Dedifferentiated amniotic fluid mesenchymal stem cell (primary cell): ENCODE measurements around the gene S100A1.

Source experiments
- DNase-seq: peaks from one replicate; pipeline ENCODE4 v3.0.0-alpha.2; 2016; ENCODE audit errors: extremely low spot score

The S100A1 gene

DNA sequence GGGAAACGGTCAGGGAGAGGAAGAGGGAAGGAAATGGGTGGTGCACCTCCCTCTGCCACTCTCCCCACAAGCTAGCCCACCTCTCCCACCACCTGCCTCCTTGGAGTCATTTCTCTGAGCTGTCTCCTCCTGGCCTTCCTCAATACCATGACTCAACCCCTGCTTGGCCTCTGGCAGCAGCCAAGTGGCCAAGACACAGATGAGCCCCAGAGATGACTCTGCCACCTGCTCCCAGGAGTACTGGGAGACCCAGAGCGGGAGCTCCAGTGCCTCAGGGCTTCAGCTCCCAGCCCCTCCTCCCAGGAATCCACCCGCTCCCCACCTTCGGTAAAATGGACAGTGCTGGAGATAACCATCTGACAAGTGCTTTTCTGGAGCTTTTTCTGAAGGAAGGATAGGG, 17.9 kb upstream of the S100A1 start:
- no peak for DNase-seq

DNA sequence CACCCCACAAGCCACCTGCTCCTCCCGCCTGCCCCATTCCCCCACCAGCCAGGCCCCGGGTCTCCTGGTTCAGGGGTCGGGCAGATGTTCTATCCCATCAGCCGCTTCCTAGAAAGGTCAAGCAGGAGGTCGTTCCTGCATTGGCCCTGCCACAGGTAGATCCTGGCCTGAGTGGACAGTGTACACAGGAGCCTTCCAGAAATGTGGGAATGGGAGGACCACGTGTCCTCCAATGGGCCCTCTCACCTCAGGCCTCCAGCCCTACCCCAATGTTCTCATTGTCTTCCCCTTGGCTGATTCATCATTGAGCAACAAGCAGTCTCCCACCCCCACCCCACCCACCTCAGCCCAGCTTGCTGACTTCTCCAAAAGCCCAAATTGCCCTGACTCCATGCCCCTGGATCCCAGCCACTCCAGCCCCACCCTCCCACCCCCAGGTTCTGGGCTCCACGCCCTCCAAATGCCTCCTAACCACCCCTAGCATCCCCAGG, 17.4 kb upstream of the S100A1 start:
- no peak for DNase-seq

DNA sequence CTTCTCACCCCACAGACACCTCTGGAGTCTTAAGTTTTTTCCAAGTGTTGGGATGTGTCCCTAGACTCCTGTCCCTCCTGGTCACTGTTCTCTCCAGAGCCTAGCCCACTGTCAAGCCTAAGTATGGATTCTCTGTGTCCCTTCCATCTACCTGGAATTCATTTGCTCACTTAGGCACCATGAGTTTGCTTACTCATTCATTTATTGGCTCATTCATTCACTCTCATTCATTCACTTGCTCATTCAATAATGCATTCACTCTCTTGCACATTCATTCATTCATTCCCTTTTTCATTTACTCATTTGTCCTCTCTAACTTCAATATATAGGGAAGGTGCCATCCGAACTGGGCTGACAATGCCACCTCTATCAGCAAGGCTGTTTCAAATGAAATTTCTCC, 16.9 kb upstream of the S100A1 start:
- no peak for DNase-seq

DNA sequence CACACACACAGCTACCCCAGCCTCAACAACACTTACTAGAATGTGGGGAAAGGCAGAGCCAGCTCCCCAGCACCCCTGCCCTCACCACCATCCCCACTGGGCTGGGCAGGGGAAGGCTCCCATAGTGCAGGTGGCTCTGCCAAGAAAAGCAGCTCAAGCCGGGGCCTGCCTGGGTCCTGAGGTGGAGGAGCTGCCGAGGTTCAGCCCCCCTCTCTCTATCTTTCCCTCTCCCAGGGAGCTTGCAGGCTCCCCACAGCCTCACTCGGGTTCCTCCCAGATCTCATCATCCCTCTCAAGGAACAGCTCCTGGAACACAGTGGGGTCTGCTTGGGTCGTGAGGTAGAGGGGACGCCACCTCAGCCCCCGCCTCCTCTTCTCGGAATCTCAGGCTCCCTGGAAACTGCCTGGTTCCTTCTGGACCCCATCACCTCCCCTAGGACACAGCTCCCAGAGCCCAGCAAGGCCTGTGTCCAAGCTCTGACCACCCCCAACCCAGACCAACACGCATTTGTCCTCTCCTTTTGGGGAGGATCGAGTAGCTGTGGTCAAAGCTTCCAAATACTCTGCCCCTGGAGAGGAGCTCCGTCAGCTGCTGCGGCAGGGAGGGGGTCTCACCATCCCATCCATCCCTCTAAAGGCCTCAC, 16.0 kb upstream of the S100A1 start:
- DNase-seq, result no peak

DNA sequence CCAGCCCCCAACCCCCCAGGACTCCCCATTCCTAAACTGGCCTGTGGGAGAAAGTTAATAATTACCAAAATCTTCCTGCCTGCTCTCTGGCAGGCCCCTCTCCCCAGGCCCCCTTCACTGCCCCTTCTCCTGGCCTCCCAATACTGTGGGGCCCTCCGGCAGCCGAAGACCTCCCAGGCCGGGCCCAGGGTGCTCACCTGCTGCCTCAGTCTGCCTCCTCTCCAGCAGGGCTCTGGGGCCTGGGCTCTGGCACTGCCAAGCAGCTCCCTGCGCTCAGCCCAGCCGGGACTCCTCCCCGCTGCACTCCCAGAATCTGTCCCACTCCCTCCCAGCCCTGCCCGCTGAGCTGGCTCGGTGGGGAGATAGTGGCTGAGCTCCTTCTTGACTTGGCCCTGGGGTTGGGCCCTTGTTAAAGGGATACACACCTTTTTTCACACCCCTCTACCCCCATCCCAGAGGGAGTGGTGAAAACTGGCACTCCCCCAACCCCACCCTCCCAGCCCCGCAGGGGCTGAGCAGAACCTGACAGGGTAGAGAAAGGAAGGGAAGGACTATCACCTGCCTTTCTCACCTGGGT, 15.4 kb upstream of the S100A1 start, which contains the start of gene S100A16:
Gene S100A16, minus strand, starts transcription at position 383 of the 577 bp plus-strand sequence. CDS start 4,986 bp downstream, outside the sequence.
- DNase-seq, result peak; percentile 57

DNA sequence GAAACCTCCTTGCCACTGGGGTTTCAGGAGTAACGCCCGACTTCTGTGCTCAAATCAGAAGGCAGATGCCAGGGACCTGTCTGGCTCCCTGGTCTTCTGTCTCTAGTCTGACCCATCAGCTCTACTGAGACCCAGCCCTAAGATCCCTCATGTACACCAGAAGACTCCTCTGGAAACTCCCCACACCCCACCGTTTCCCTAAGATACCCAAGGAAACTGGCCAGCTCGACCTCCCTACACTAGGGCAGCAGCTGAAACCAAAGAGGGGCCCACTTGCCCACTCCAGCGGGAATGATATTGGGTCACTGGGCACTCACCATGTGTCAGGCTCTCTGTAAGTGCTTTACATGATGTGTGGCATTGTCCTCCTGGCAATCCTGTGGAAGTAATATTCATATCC, 14.8 kb upstream of the S100A1 start:
- no peak for DNase-seq

DNA sequence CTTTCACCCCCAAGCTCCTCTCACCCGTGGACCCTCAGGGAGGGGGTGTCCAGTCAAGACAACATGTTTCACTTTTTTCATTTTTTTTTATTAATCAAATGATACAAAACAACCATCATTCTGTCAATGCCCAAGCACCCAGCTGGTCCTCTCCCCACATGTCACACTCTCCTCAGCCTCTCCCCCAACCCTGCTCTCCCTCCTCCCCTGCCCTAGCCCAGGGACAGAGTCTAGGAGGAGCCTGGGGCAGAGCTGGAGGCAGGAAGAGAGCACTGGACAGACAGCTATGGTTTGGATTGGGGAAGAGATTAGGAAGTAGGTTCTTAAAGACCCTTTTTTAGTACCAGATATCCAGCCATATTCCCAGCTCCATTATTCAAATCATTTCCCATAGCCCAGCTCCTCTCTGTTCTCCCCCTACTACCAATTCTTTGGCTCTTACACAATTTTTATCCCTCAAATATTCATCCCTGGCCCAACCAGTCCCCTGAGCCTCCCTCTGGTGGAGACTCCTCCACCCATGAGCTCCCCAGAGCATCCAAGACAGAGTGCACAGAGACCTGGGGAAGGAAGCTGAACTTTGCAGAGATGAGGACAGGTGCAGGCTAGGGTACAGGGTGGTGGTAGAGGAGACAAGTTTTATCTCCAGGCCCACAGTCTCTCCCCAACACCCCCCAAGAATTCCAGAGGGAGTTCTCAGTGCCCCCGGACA, 13.9 kb upstream of the S100A1 start:
- no peak for DNase-seq

DNA sequence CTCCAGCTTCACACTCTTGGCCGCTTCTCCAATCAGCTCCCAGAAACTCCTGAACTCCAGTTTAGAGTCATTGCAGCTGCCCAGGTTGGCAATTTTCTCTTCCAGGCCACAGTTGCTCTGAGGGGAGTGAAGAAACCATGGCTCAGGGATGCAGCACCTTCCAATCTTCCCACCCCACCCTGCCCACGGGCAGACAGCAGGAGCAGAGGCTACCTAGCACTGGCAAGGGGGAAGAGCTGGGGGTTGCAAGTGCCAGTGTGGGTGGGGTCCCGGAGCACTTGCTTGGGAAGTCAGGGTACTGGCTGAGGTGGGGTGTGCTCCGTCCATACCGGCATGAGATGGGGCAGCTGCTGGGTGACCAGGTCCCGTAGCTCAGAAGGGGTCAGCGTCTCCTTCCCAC, 13.3 kb upstream of the S100A1 start:
- no peak for DNase-seq

DNA sequence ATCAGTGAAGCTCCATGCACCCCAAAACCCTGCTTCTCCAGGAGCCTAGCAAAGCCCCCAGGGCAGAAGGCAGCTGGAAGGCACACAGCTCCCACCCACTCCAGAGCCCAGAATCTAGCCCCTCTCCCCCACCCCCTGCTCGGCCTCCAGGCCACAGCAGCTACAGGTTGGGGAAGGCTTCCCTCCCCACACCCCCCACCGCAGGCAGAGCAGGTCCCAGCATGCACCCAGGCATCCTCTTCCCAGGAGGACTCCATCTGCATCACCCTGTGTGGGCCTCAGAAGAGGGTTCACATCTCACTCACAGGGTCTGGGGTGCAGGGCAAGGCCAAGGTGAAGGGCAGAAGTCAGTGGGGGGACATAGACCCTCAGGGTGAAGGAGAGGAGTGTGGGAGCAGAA, 12.8 kb upstream of the S100A1 start:
- no peak for DNase-seq

DNA sequence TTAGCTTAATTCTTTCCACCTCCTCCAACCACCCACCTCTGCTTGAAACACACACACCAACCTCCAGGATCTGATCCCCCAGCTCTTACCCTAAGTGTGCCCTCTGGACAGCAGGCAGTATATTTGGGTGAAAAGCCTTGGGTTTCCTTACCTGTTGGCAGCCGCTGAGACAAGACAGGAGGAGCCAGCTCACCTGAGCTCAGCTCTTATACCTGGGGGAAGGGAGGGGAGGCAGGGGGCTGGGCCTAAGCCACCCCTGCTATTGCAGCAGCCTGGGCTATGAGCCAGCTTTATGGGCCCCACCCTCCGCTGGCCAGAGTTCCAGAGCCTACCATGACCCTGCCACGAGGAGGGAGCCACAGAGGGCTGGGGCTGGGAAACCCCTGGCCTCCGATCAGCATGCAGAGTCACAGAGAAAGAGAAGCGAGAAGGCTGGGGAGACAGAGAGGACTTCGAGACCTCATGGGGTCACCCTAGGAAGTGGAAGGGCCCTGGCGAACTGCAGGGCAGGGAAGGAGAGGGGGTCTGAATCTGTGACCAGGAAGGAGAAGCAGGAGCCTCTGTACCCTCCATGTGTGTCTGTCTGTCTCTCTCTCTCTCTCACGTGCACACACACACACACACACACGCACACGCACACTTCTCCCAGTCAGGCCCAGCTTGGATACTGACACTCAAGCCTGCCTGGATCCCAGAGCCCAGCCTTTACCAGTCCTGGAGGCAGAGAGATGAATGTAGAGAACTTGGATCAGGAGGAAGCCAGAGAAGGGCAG, 11.9 kb upstream of the S100A1 start, which contains the start of gene S100A14:
Gene S100A14, minus strand, starts transcription at position 182 of the 773 bp plus-strand sequence. CDS start 467 bp downstream, outside the sequence.
- no peak for DNase-seq

DNA sequence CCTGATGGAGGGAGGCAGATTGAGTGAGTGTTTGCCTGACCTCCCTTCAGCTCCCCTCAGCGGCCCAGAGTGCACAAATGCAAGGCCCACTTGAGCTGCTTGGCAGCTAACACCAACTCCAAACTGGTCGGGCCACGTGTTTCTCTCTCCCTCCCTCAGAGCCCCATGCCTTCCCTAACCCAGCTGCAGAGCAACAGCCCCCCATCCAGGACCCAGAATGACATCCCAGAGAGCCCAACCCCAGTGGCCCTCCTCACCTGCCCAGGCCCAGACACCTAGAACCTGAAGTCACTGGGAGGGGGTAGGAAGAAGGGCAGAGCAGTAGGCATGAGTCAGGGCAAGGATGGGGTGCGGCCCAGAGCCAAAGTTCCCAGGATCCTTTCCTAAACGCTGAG, 11.3 kb upstream of the S100A1 start:
- no peak for DNase-seq

DNA sequence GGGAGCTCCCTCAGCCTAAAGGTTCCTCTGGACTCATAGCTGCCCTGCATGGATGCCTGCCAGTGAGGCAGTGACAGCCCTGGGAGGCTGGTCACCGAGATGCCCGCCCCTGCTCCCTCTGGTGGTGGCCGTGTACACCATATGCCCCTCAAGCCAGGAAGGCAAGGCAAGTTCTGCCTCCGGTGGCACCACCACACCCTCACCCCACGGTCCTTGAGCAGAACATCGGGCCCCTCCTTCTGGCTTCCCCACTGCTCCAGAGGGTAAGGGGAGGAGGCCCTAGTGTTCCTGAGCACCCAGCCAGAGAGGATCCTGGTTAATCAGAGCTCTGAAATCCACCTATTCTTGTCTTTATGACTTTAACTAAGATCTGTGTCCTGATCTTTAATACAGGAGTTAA, 10.6 kb upstream of the S100A1 start:
- DNase-seq, result no peak

DNA sequence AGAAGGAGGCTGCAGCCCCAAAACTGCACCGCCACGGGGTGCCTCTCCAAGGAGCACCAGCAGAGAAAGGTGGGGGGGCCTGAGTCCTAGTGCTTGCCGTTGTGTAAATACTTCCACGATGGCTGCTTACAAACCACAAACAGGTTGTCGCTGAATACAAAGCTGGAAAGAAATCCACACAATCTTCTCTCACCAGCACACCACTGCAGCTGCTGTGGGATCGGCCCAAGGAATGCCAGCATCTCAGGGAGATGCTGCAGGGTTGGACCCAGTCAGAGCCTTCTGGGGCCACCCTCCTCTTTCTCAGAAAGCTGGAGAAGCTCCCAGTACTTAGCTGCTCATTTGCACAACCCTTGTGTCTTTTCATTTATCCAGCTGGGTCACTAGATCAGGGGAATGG, 9.1 kb upstream of the S100A1 start:
- no peak for DNase-seq

DNA sequence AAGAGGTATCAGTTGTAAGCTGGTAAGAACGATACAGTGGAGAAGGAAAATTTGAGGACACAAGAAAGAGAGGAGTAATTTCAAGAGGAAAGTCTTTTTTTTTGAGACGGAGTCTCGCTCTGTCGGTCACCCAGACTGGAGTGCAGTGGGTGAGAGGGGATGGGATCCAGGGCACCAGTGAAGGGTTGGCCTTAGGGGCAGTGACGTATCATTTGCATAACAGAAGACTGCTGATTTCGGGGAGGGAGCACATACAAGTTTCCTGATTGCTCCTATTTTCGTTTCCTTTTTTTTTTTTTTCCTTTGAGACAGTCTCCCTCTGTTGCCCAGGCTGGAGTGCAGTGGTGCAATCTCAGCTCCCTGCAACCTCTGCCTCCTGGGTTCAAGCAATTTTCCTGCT, 5.1 kb upstream of the S100A1 start:
- DNase-seq, result no peak

DNA sequence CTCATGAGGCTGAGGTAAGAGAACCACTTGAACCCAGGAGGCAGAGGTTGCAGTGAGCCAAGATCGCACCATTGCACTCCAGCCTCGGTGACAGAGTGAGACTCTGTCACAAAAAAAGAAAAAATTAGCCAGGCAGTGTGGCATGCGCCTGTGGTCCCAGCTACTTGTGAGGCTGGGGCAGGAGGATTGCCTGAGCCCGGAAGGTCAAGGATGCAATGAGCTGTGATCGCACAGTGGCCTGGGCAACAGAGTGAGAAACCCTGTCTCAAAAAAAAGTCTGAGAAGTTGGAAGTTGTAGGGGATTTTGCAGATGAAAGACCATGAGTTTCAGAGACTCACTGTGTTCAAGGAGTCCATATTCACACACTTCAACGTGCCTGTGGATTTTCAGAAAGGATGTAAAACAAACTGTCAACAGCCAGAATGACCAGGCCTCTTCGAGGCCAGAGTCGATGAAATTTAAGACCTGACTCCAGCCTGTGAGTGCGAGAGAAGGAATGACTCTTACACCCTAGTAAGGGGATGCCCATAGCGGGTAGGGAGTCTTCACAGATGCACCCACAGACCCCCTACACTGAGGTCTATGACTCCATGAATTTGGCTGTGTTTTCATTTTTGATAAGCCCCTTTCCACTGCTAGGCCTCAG, 3.1 kb upstream of the S100A1 start:
- DNase-seq, result no peak

DNA sequence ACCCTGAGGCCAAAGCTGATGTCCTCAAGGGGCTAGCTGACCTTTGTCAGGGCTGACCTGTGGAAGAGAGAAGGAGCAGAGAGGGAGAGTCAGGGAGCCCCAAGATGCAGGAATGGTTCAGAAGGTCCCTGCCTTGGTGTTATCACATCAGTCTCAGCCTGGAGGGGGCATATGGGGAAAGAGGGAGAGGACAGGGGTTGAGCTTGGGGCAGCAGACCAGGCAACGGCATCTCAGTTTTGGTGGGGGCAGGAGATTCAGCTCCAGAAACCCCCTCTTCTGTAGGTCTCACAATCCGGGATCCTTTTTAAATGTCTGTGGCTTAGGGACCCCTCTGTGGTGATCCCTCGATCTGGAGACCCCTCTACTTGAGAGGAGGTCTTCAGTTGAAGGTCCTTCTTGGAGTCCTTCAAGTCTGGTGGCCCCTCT, 1.7 kb upstream of the S100A1 start:
- no peak for DNase-seq

DNA sequence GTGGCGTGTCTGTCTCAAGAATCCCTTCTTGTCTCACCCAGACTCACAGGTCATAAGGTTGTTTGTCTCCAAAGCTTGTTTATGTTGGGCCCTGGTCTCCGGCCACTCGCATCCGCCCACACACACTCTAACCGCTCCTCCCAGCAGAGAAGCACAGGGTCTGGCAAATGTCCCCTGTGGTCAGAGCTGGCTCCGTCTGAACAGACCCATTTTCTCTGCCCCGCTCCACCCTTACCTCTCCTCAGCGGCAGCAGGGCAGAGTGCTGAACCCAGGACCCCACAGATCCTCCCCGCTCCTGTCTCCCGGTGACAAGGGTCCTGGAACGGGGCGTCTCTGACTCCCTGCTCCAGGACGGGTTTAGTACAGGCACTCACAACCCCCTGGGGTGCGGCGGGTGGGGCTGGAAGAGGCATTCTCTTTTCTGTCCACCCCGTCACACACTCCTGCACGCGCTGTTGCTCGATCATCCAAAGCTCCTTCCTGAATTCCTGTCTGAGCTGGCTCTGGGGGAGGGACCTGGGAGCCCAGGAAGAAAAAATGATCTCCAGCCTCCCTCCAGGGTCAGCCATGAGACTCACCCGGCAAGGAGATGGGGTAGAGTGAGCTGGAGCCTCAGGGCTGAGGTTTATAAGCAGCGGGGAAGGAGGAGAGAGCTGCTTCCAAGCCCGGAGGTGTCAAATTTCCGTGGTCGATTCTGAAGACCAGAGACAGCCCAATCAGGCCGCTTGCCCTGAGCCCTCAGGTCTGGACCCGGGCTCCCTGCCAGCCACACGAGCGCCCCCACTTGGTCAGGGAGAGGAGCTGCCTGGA, 1.1 kb upstream of the S100A1 start, which contains the start of gene S100A13:
Gene S100A13, minus strand, starts transcription at position 602 of the 811 bp plus-strand sequence. CDS start 1,033 bp downstream, outside the sequence.
- peak; percentile 89 for DNase-seq

DNA sequence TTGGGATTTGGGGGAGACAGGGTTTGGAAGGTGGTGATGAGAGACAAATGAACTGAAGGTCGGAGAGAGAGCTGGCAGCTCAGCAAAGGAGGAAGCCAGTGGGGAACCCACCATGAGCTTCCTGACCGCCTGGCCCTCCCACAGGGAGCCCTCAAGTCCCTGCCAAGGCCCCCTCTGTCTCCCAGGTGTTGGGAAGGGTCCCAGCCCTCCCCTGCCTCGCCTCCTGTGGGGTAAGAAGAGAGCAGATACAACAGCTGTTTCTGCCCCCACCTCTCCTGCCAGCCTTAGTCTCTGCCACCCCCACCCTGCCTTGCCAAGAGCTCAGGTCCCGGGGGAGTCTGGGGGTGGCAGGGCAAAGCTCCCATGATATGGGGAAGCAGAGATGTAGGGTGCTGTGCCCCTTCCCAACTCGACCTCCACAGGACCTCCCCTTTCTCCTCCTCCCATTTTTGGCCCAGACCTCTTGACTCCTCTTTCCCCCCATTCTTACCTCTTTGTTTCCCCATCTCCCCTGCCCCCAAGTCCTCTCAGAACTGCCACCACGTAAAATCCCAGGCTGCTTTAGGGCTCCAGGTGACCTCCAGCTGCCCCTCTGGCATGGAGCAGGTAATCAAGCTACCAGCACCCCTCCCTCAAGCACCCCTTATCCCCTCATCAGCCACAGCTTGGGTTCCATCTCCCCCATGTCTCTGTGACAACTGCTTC, 556 bp downstream of the S100A1 start:
- no peak for DNase-seq

DNA sequence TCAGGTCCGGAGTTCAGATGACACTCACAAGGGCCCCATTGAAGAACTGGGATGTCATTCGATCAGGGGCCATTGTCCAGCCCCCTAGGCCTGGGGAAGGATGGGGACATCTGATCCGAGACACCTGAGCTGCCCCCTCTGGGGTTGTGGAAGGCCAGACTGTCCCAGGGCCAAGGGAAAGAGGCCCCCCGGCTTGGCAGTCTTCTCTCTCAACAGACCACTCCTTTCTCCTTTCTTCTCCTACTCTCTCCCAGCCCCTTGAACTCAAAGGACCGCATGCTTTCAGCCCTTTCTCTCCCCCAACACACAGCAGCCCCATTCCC, 1.1 kb downstream of the S100A1 start:
- no peak for DNase-seq

DNA sequence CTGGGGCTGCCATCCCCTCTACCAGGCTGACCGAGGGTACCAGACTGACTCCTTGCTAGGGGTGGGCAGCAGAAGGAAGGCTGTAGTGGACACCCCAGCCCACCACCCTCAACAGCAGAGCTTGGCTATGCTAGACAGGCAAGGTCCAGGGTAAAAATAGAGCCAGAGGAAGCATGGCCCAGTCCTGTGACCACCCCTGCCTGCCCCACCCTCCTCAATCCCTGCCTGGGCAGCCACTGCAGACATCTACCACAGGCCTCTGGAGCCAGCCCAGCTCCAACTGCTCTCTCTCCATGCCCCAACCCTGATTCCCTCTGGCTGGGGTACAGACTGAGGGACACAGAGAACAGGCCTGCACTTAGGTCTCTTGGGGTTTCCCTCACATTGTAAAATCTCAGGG, 1.7 kb downstream of the S100A1 start:
- peak; percentile 34 for DNase-seq
